Measurements from ENCODE around the gene NFILZ.

DNA sequence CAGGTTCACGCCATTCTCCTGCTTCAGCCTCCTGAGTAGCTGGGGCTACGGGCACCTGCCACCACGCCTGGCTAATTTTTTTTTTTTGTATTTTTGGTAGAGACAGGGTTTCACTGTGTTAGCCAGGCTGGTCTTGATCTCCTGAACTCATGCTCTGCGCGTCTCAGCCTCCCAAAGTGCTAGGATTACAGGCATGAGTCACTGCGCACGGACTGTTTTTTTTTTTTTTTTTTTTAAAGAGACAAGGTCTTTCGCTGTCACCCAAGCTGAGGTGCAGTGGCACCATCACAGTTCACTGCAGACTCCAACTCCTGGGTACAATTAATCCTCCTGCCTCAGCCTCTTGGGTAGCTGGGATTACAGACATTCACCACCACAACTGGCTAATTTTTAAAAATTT is 11.7 kb upstream of the NFILZ start:
- TF ChIP-seq, protein P1, sequence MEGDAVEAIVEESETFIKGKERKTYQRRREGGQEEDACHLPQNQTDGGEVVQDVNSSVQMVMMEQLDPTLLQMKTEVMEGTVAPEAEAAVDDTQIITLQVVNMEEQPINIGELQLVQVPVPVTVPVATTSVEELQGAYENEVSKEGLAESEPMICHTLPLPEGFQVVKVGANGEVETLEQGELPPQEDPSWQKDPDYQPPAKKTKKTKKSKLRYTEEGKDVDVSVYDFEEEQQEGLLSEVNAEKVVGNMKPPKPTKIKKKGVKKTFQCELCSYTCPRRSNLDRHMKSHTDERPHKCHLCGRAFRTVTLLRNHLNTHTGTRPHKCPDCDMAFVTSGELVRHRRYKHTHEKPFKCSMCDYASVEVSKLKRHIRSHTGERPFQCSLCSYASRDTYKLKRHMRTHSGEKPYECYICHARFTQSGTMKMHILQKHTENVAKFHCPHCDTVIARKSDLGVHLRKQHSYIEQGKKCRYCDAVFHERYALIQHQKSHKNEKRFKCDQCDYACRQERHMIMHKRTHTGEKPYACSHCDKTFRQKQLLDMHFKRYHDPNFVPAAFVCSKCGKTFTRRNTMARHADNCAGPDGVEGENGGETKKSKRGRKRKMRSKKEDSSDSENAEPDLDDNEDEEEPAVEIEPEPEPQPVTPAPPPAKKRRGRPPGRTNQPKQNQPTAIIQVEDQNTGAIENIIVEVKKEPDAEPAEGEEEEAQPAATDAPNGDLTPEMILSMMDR (conservative IDR thresholded peaks at IDR 0.05 in 1 of 2, IDR thresholded peaks at IDR 0.05 in 1 of 2; ENCODE audit: extremely low read depth in 1 of 2, insufficient read depth in 1 of 2, low read depth in 1 of 2, low read length in 2 of 2), result no peak
- no peak for TF ChIP-seq EZH2 (IDR thresholded peaks at IDR 0.05; ENCODE audit: borderline replicate concordance, low read length)
